CD4-positive, alpha-beta memory T cell (primary cell): ENCODE data around the gene CCDC89. TPM values are rescaled to one million over a fixed set of nuclear protein-coding genes. Genes with fewer than 3 reads are reported as not detected.

ENCODE experiments used
- CTCF ChIA-PET: fragments of 350-600 bp; sonication (Branson Sonifier 250); formaldehyde crosslinking; loops from one replicate; lab custom pipeline; 2021; ENCODE audit warnings: inconsistent platforms; ENCODE audit not compliant: partially characterized antibody; lab: Charles Lee
- POLR2A ChIA-PET: fragments of 350-600 bp; sonication (Branson Sonifier 250); formaldehyde crosslinking; loops from one replicate; lab custom pipeline; 2021; ENCODE audit not compliant: partially characterized antibody; lab: Charles Lee
- DNase-seq, 5 donors: peaks; one replicate each; pipeline versions ENCODE4 v3.0.0 to v3.0.0-alpha.2; 2020 to 2022; ENCODE audit warnings: mixed read lengths in 1 of 5
- H3K27ac ChIP-seq: one replicate; pipeline ENCODE4 v1.7.0; 2013; ENCODE audit warnings: low read depth, low read length
- H3K27me3 ChIP-seq: 2 replicates; pipeline ENCODE4 v1.7.0; 2013; ENCODE audit warnings: mild to moderate bottlenecking, low read length, moderate library complexity; ENCODE audit not compliant: insufficient read depth
- H3K36me3 ChIP-seq: 2 replicates; pipeline ENCODE4 v1.7.0; 2013; ENCODE audit warnings: mild to moderate bottlenecking, low read length, moderate library complexity; ENCODE audit not compliant: insufficient read depth
- H3K4me1 ChIP-seq: 2 replicates; pipeline ENCODE4 v1.7.0; 2013; ENCODE audit warnings: mild to moderate bottlenecking, low read length, moderate library complexity; ENCODE audit not compliant: insufficient read depth
- H3K4me3 ChIP-seq, 2 donors: one replicate each; pipeline ENCODE4 v1.7.0; 2013; ENCODE audit warnings: low read length in 2 of 2, mild to moderate bottlenecking in 1 of 2
- H3K9me3 ChIP-seq, 2 donors: one replicate each; pipeline ENCODE4 v1.7.0; 2013; ENCODE audit warnings: low read length in 2 of 2, control low read depth in 1 of 2; ENCODE audit not compliant: control insufficient read depth in 1 of 2
- H3K27ac Mint-ChIP-seq, 7 donors: one replicate each; pipeline ENCODE4 v1.8.0; 2020 to 2021; ENCODE audit warnings: mixed read lengths in 7 of 7, mild to moderate bottlenecking in 6 of 7, inconsistent platforms in 3 of 7, moderate library complexity in 3 of 7
- H3K27me3 Mint-ChIP-seq, 2 donors: one replicate each; pipeline ENCODE4 v1.8.0; 2020 to 2021; ENCODE audit warnings: mixed read lengths in 2 of 2
- H3K36me3 Mint-ChIP-seq, 2 donors: one replicate each; pipeline ENCODE4 v1.8.0; 2020 to 2021; ENCODE audit warnings: mixed read lengths in 2 of 2, inconsistent platforms in 1 of 2, mild to moderate bottlenecking in 1 of 2
- H3K4me1 Mint-ChIP-seq, 4 donors: one replicate each; pipeline ENCODE4 v1.8.0; 2020 to 2021; ENCODE audit warnings: mixed read lengths in 4 of 4, mild to moderate bottlenecking in 1 of 4
- H3K4me3 Mint-ChIP-seq, 8 donors: one replicate each; pipeline ENCODE4 v1.8.0; 2020 to 2021; ENCODE audit warnings: mixed read lengths in 8 of 8, mild to moderate bottlenecking in 7 of 8, moderate library complexity in 6 of 8, inconsistent platforms in 3 of 8
- H3K9me3 Mint-ChIP-seq, 8 donors: one replicate each; pipeline ENCODE4 v1.8.0; 2020 to 2021; ENCODE audit warnings: mixed read lengths in 8 of 8, mild to moderate bottlenecking in 5 of 8, inconsistent platforms in 3 of 8, moderate library complexity in 1 of 8
- intact Hi-C: fragments of 100-400 bp; cut with micrococcal nuclease; formaldehyde crosslinking; loops from one replicate; pipeline ENCODE4 v1.15.1; 2023
- polyA plus RNA-seq, 2 donors: library from polyadenylated mRNA; unstranded; fragments of 300-500 nt; fragmentation: Illumina TruSeq; gene quantifications; one replicate each; pipeline ENCODE4 v1.2.3, GENCODE V29; 2021
- total RNA-seq, 2 experiments: library from RNA; stranded (reverse); gene quantifications; one replicate each; pipeline ENCODE4 v1.2.3, GENCODE V29; 2021

CCDC89 gene
- total and polyA plus RNA-seq, 4 experiments from 2014 or later: 0.22 to 0.70 TPM; not detected in 2

- H3K36me3 Mint-ChIP-seq: peaks cover 12 to 27% of the 10 kb centered on the region in 2 donors
- Histone ChIP-seq H3K4me1 (no peaks in the 10 kb centered on the region), H3K4me3 (no peak overlapping the region), H3K27ac (no peak overlapping the region), H3K9me3 (no peaks in the 10 kb centered on the region), H3K36me3 (no peaks in the 10 kb centered on the region), H3K27me3 (no peaks in the 10 kb centered on the region)
- H3K27me3 Mint-ChIP-seq: no peaks in the 10 kb centered on the region
- H3K9me3 Mint-ChIP-seq: no peaks in the 10 kb centered on the region
- peaks cover 0 to 6% (median under 1%) of the 10 kb centered on the region in 4 donors for H3K4me1 Mint-ChIP-seq
- DNase-seq: no peak
- no peak overlapping the region for H3K4me3 Mint-ChIP-seq
- POLR2A ChIA-PET: no interaction called here
- H3K27ac Mint-ChIP-seq: peak overlapping the region in 1 of 7 donors; percentile 22
- CTCF ChIA-PET: no interaction called here
- intact Hi-C loops: no loop called here
Observed at GRCh38 chr11:85721191-85721590, 35.2 kb upstream of the CCDC89 start.

GRCh38 chr11:85718991-85719807 lies 33.2 kb upstream of the CCDC89 start:
- H3K9me3 Mint-ChIP-seq: no peaks in the 10 kb centered on the region
- CTCF ChIA-PET: no interaction called here

DNA sequence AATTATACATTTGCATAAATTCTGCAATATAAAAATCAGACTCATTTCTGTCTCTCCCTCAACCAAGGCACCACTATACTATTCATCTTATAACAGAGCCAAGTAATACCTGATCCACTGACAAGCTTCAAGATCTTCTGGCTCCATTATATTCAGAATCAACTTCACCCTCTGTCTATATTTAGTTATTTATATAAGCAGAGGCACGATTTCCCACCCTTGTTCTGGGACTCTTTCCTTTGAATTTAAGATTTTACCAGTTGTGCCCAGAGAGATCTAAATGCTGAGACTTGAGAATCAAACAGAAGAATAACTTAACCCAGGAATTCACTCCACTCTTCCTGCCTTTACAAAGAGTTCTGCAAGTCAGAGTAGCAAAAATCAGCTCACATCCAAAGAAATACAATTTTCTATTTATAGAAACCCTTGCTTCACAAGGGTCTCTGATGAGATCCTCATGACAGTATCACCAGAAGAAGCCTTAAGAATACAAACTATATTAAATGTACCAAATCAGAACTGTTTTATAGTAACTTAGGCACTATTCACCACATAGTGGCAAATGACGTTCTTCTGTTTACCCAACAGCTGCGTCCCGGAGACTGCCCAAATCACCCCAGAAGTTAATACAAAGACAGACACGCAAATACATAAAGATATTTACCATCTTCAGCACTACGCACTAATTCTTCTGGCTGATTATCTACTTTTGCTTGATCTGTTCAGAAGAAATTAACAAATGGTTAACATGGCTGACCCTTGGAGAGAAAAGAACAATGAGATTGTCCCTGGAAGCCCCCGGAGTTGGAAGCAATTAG lies 32.3 kb upstream of the CCDC89 start:
- H3K27ac Mint-ChIP-seq: no peak overlapping the region

More at GRCh38 chr11:85718991-85719807, 33.2 kb upstream of the CCDC89 start:
- H3K27me3 Mint-ChIP-seq: no peaks in the 10 kb centered on the region
- peaks cover 11 to 15% of the 10 kb centered on the region in 2 donors for H3K36me3 Mint-ChIP-seq
- H3K36me3 ChIP-seq: no peaks in the 10 kb centered on the region
- peaks cover 0 to 6% (median under 1%) of the 10 kb centered on the region in 4 donors for H3K4me1 Mint-ChIP-seq
- POLR2A ChIA-PET: interaction anchor here (1.3 kb wide), 1 partner anchor 29 kb away, joined by 3 read pairs; no protein-coding TSS in a partner anchor
- no peaks in the 10 kb centered on the region for H3K4me1 ChIP-seq
- peak overlapping the region in 2 of 7 donors; percentile 56 to 65 for H3K27ac Mint-ChIP-seq
- no peak overlapping the region for H3K27ac ChIP-seq
- no peak overlapping the region for H3K4me3 Mint-ChIP-seq
- intact Hi-C loops: no loop called here
- H3K9me3 ChIP-seq: no peaks in the 10 kb centered on the region
- no peaks in the 10 kb centered on the region for H3K27me3 ChIP-seq
- DNase-seq: no peak
- no peak overlapping the region for H3K4me3 ChIP-seq

GRCh38 chr11:85717429-85717828 lies 31.4 kb upstream of the CCDC89 start:
- Mint-ChIP-seq H3K27ac (no peak overlapping the region), H3K4me3 (no peak overlapping the region), H3K4me1 (peaks cover 0 to 6% (median under 1%) of the 10 kb centered on the region in 4 donors), H3K9me3 (no peaks in the 10 kb centered on the region), H3K36me3 (peaks cover 7 to 22% of the 10 kb centered on the region in 2 donors), H3K27me3 (no peaks in the 10 kb centered on the region)
- intact Hi-C loops: no loop called here
- H3K27me3 ChIP-seq: no peaks in the 10 kb centered on the region
- ChIA-PET CTCF (no interaction called here), POLR2A (no interaction called here)
- no peak for DNase-seq
- no peaks in the 10 kb centered on the region for H3K4me1 ChIP-seq
- H3K4me3 ChIP-seq: no peak overlapping the region
- H3K36me3 ChIP-seq: no peaks in the 10 kb centered on the region
- H3K27ac ChIP-seq: no peak overlapping the region
- no peaks in the 10 kb centered on the region for H3K9me3 ChIP-seq

More for the DNA sequence above, 32.3 kb upstream of the CCDC89 start:
- CTCF ChIA-PET: no interaction called here
- POLR2A ChIA-PET: interaction anchor here (1.3 kb wide), 1 partner anchor 30 kb away, joined by 3 read pairs; no protein-coding TSS in a partner anchor
- DNase-seq: no peak
- Histone ChIP-seq H3K27me3 (no peaks in the 10 kb centered on the region), H3K27ac (no peak overlapping the region), H3K4me1 (no peaks in the 10 kb centered on the region), H3K36me3 (no peaks in the 10 kb centered on the region), H3K9me3 (no peaks in the 10 kb centered on the region), H3K4me3 (no peak overlapping the region)
- Mint-ChIP-seq H3K4me3 (no peak overlapping the region), H3K27me3 (no peaks in the 10 kb centered on the region), H3K4me1 (peaks cover 0 to 6% (median under 1%) of the 10 kb centered on the region in 4 donors), H3K36me3 (peaks cover 7 to 20% of the 10 kb centered on the region in 2 donors), H3K9me3 (no peaks in the 10 kb centered on the region)
- intact Hi-C loops: no loop called here

DNA sequence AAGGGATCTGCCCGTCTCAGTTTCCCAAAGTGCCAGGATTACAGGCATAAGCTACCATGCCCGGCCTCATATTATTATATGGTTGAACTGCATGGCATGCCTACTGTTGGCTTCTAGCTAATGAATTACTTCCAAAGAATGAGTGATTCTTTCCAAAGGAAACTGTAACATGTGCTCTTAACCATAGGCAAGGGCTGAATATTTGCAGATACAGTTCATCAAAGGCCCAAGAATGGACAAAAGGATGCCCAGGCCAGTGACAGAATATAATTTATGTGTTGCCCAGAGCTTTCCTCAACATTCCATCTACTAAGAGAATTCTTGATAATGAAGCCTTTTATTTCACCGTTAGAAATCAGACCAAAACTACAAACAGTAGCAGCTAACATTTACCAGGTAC lies 27.0 kb upstream of the CCDC89 start:
- no peaks in the 10 kb centered on the region for H3K27me3 Mint-ChIP-seq
- peaks cover 0 to 10% (median 2%) of the 10 kb centered on the region in 4 donors for H3K4me1 Mint-ChIP-seq
- H3K27ac Mint-ChIP-seq: no peak overlapping the region
- no peaks in the 10 kb centered on the region for H3K36me3 ChIP-seq
- no peak overlapping the region for H3K27ac ChIP-seq
- no peaks in the 10 kb centered on the region for H3K9me3 Mint-ChIP-seq
- no peaks in the 10 kb centered on the region for H3K9me3 ChIP-seq
- no peak for DNase-seq
- H3K27me3 ChIP-seq: no peaks in the 10 kb centered on the region
- intact Hi-C loops: no loop called here
- H3K4me3 ChIP-seq: no peak overlapping the region
- ChIA-PET CTCF (interaction anchor here (1.1 kb wide), 1 partner anchor 25 kb away, joined by 3 read pairs; no protein-coding TSS in a partner anchor), POLR2A (no interaction called here)
- no peak overlapping the region for H3K4me3 Mint-ChIP-seq
- peaks cover 6 to 25% of the 10 kb centered on the region in 2 donors for H3K36me3 Mint-ChIP-seq
- H3K4me1 ChIP-seq: no peaks in the 10 kb centered on the region

DNA sequence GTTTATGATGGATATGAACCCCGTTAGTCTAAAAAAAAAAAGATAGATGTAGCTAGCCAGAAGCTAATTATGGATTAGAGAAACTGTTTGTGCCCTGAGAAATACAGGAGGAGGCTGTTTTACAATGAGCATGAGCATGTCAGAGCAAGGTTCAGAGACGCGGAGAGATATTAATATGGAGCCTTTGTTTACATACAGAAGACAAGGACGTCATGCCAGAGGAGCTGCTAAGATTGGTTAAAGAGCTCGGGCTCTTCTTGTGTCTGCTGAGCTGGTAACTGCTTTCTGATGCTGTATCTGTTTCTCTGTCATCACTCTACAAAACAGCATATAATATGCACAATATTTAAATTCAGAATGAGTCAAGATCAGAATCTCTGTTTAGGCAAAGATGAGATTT lies 24.9 kb upstream of the CCDC89 start:
- CTCF ChIA-PET: interaction anchor here (0.6 to 1.7 kb wide), 2 partner anchors 17 to 34 kb away, joined by 3 to 4 read pairs; no protein-coding TSS in a partner anchor
- Histone ChIP-seq H3K9me3 (no peaks in the 10 kb centered on the region), H3K4me1 (no peaks in the 10 kb centered on the region), H3K4me3 (no peak overlapping the region), H3K27me3 (no peaks in the 10 kb centered on the region), H3K36me3 (no peaks in the 10 kb centered on the region), H3K27ac (no peak overlapping the region)
- no peak for DNase-seq
- intact Hi-C loops: no loop called here
- H3K4me3 Mint-ChIP-seq: no peak overlapping the region
- peaks cover 21 to 32% of the 10 kb centered on the region in 2 donors for H3K36me3 Mint-ChIP-seq
- H3K27ac Mint-ChIP-seq: peak overlapping the region in 1 of 7 donors; percentile 62
- POLR2A ChIA-PET: no interaction called here
- no peaks in the 10 kb centered on the region for H3K27me3 Mint-ChIP-seq
- peaks cover 0 to 4% (median 1%) of the 10 kb centered on the region in 4 donors for H3K4me1 Mint-ChIP-seq
- no peaks in the 10 kb centered on the region for H3K9me3 Mint-ChIP-seq
